Erythroblast (primary cell): ENCODE measurements around the gene DOC2B.
"Not testable (repeated sequence)": the region's sequence is repeated elsewhere in the genome, so short reads cannot be mapped to it uniquely, and the experiment has no call there.

Source experiments
- GATA1 ChIP-seq: IDR thresholded peaks from 2 replicates; pipeline ENCODE4 v1.6.1; 2011; ENCODE audit warnings: low read depth, mild to moderate bottlenecking, control low read depth, low read length, moderate library complexity
- POLR2A ChIP-seq: IDR thresholded peaks from 2 replicates; pipeline ENCODE4 v1.6.1; 2011; ENCODE audit warnings: mild to moderate bottlenecking, low read length

DNA sequence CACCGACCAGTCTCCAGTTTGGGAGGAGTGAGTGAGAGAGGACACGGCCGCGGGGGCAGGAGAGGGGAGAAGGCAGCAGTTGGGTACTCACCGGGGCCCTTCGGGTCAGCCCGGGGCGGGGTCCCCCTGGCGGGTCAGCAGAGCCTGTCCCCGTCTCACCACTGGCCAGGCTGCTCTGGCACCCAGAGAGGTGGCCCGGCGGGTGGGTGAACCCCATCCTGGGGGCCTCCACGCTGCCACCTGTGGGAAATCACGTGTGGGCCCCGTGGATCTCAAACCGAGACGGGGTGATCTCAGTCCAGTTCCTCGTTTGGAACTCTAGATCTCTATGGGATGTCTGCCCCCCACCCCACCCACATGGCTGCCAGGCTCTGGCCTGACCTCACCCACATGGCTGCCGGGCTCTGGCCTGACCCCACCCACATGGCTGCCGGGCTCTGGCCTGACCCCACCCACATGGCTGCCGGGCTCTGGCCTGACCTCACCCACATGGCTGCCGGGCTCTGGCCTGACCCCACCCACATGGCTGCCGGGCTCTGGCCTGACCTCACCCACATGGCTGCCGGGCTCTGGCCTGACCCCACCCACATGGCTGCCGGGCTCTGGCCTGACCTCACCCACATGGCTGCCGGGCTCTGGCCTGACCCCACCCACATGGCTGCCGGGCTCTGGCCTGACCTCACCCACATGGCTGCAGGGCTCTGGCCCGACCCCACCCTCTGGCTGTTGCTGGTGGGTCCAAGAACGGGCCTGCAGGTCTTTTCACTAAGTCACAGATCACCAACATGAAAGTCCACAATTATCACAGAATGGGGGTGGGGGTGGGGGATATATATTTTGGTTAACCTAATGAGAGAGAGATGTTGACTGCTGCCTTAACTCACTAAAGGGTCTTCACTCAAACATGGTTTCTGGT, 34.4 kb upstream of the DOC2B start:
- not testable (repeated sequence) for TF ChIP-seq POLR2A, GATA1
